ENCODE data around the gene ADARB2.

Gene ADARB2

GRCh38 chr10:1598393-1599153 lies 138.8 kb downstream of the ADARB2 start:
- no peak for DNase-seq (ENCODE audit: low read depth)
- Histone ChIP-seq H3K9me3 (ENCODE audit: control insufficient read depth, low read length) (peaks cover 5% of the 10 kb centered on the region), H3K36me3 (ENCODE audit: control insufficient read depth, insufficient read depth, low read length, severe bottlenecking) (no peaks in the 10 kb centered on the region), H3K27me3 (replicated peaks; ENCODE audit: control insufficient read depth, insufficient read depth, low read length) (no peaks in the 10 kb centered on the region), H3K9ac (ENCODE audit: low read length) (no peak overlapping the region), H3K4me1 (ENCODE audit: control insufficient read depth, insufficient read depth, low read length) (no peaks in the 10 kb centered on the region), H3K4me3 (ENCODE audit: low read length) (no peak overlapping the region)

GRCh38 chr10:1597370-1598146 lies 139.8 kb downstream of the ADARB2 start:
- H3K9ac ChIP-seq (ENCODE audit: low read length) = no peak overlapping the region
- no peaks in the 10 kb centered on the region for H3K36me3 ChIP-seq (ENCODE audit: control insufficient read depth, insufficient read depth, low read length, severe bottlenecking)
- no peak overlapping the region for H3K4me3 ChIP-seq (ENCODE audit: low read length)
- H3K27me3 ChIP-seq (replicated peaks; ENCODE audit: control insufficient read depth, insufficient read depth, low read length) = no peaks in the 10 kb centered on the region
- peaks cover 5% of the 10 kb centered on the region for H3K9me3 ChIP-seq (ENCODE audit: control insufficient read depth, low read length)
- no peaks in the 10 kb centered on the region for H3K4me1 ChIP-seq (ENCODE audit: control insufficient read depth, insufficient read depth, low read length)
- DNase-seq (ENCODE audit: low read depth) = no peak

GRCh38 chr10:1596482-1597099 lies 140.7 kb downstream of the ADARB2 start:
- DNase-seq (ENCODE audit: low read depth) = no peak
- Histone ChIP-seq H3K9me3 (ENCODE audit: control insufficient read depth, low read length) (peaks cover 5% of the 10 kb centered on the region), H3K9ac (ENCODE audit: low read length) (no peak overlapping the region), H3K4me1 (ENCODE audit: control insufficient read depth, insufficient read depth, low read length) (no peaks in the 10 kb centered on the region), H3K4me3 (ENCODE audit: low read length) (no peak overlapping the region), H3K36me3 (ENCODE audit: control insufficient read depth, insufficient read depth, low read length, severe bottlenecking) (no peaks in the 10 kb centered on the region), H3K27me3 (replicated peaks; ENCODE audit: control insufficient read depth, insufficient read depth, low read length) (no peaks in the 10 kb centered on the region)

- Histone ChIP-seq H3K27me3 (replicated peaks; ENCODE audit: control insufficient read depth, insufficient read depth, low read length) (no peaks in the 10 kb centered on the region), H3K36me3 (ENCODE audit: control insufficient read depth, insufficient read depth, low read length, severe bottlenecking) (no peaks in the 10 kb centered on the region), H3K9me3 (ENCODE audit: control insufficient read depth, low read length) (peaks cover 5% of the 10 kb centered on the region), H3K4me3 (ENCODE audit: low read length) (no peak overlapping the region), H3K4me1 (ENCODE audit: control insufficient read depth, insufficient read depth, low read length) (no peaks in the 10 kb centered on the region), H3K9ac (ENCODE audit: low read length) (no peak overlapping the region)
- no peak for DNase-seq (ENCODE audit: low read depth)
Measured at GRCh38 chr10:1595726-1596125, 141.6 kb downstream of the ADARB2 start.

GRCh38 chr10:1595242-1595600 lies 142.1 kb downstream of the ADARB2 start:
- no peaks in the 10 kb centered on the region for H3K4me1 ChIP-seq (ENCODE audit: control insufficient read depth, insufficient read depth, low read length)
- H3K9ac ChIP-seq (ENCODE audit: low read length) = no peak overlapping the region
- H3K4me3 ChIP-seq (ENCODE audit: low read length) = no peak overlapping the region
- no peak for DNase-seq (ENCODE audit: low read depth)
- no peaks in the 10 kb centered on the region for H3K36me3 ChIP-seq (ENCODE audit: control insufficient read depth, insufficient read depth, low read length, severe bottlenecking)
- H3K9me3 ChIP-seq (ENCODE audit: control insufficient read depth, low read length) = peaks cover 5% of the 10 kb centered on the region
- no peaks in the 10 kb centered on the region for H3K27me3 ChIP-seq (replicated peaks; ENCODE audit: control insufficient read depth, insufficient read depth, low read length)

- Histone ChIP-seq H3K9me3 (ENCODE audit: control insufficient read depth, low read length) (peaks cover 5% of the 10 kb centered on the region), H3K4me1 (ENCODE audit: control insufficient read depth, insufficient read depth, low read length) (no peaks in the 10 kb centered on the region), H3K36me3 (ENCODE audit: control insufficient read depth, insufficient read depth, low read length, severe bottlenecking) (no peaks in the 10 kb centered on the region), H3K4me3 (ENCODE audit: low read length) (no peak overlapping the region), H3K27me3 (replicated peaks; ENCODE audit: control insufficient read depth, insufficient read depth, low read length) (no peaks in the 10 kb centered on the region), H3K9ac (ENCODE audit: low read length) (no peak overlapping the region)
- DNase-seq (ENCODE audit: low read depth) = no peak
Measured at GRCh38 chr10:1594372-1595241, 142.7 kb downstream of the ADARB2 start.

GRCh38 chr10:1591742-1592141 lies 145.6 kb downstream of the ADARB2 start:
- Histone ChIP-seq H3K9me3 (ENCODE audit: control insufficient read depth, low read length) (peaks cover 7% of the 10 kb centered on the region), H3K9ac (ENCODE audit: low read length) (no peak overlapping the region), H3K27me3 (replicated peaks; ENCODE audit: control insufficient read depth, insufficient read depth, low read length) (no peaks in the 10 kb centered on the region), H3K36me3 (ENCODE audit: control insufficient read depth, insufficient read depth, low read length, severe bottlenecking) (no peaks in the 10 kb centered on the region), H3K4me1 (ENCODE audit: control insufficient read depth, insufficient read depth, low read length) (no peaks in the 10 kb centered on the region), H3K4me3 (ENCODE audit: low read length) (no peak overlapping the region)
- no peak for DNase-seq (ENCODE audit: low read depth)

- H3K27me3 ChIP-seq (replicated peaks; ENCODE audit: control insufficient read depth, insufficient read depth, low read length) = no peaks in the 10 kb centered on the region
- H3K4me1 ChIP-seq (ENCODE audit: control insufficient read depth, insufficient read depth, low read length) = no peaks in the 10 kb centered on the region
- peaks cover 7% of the 10 kb centered on the region for H3K9me3 ChIP-seq (ENCODE audit: control insufficient read depth, low read length)
- no peak overlapping the region for H3K9ac ChIP-seq (ENCODE audit: low read length)
- no peak for DNase-seq (ENCODE audit: low read depth)
- no peaks in the 10 kb centered on the region for H3K36me3 ChIP-seq (ENCODE audit: control insufficient read depth, insufficient read depth, low read length, severe bottlenecking)
- H3K4me3 ChIP-seq (ENCODE audit: low read length) = no peak overlapping the region
Measured at GRCh38 chr10:1591045-1591444, 146.3 kb downstream of the ADARB2 start.

- H3K9me3 ChIP-seq (ENCODE audit: control insufficient read depth, low read length) = peaks cover 7% of the 10 kb centered on the region
- H3K4me3 ChIP-seq (ENCODE audit: low read length) = no peak overlapping the region
- H3K36me3 ChIP-seq (ENCODE audit: control insufficient read depth, insufficient read depth, low read length, severe bottlenecking) = no peaks in the 10 kb centered on the region
- H3K4me1 ChIP-seq (ENCODE audit: control insufficient read depth, insufficient read depth, low read length) = no peaks in the 10 kb centered on the region
- DNase-seq (ENCODE audit: low read depth) = no peak
- H3K27me3 ChIP-seq (replicated peaks; ENCODE audit: control insufficient read depth, insufficient read depth, low read length) = no peaks in the 10 kb centered on the region
- no peak overlapping the region for H3K9ac ChIP-seq (ENCODE audit: low read length)
Measured at GRCh38 chr10:1589257-1589656, 148.1 kb downstream of the ADARB2 start.

GRCh38 chr10:1582739-1583138 lies 154.6 kb downstream of the ADARB2 start:
- Histone ChIP-seq H3K27me3 (replicated peaks; ENCODE audit: control insufficient read depth, insufficient read depth, low read length) (no peaks in the 10 kb centered on the region), H3K36me3 (ENCODE audit: control insufficient read depth, insufficient read depth, low read length, severe bottlenecking) (no peaks in the 10 kb centered on the region), H3K9me3 (ENCODE audit: control insufficient read depth, low read length) (peaks cover 4% of the 10 kb centered on the region), H3K9ac (ENCODE audit: low read length) (no peak overlapping the region), H3K4me3 (ENCODE audit: low read length) (no peak overlapping the region), H3K4me1 (ENCODE audit: control insufficient read depth, insufficient read depth, low read length) (no peaks in the 10 kb centered on the region)
- DNase-seq (ENCODE audit: low read depth) = no peak

- no peak for DNase-seq (ENCODE audit: low read depth)
- H3K9ac ChIP-seq (ENCODE audit: low read length) = no peak overlapping the region
- no peak overlapping the region for H3K4me3 ChIP-seq (ENCODE audit: low read length)
- no peaks in the 10 kb centered on the region for H3K9me3 ChIP-seq (ENCODE audit: control insufficient read depth, low read length)
- H3K4me1 ChIP-seq (ENCODE audit: control insufficient read depth, insufficient read depth, low read length) = no peaks in the 10 kb centered on the region
- H3K36me3 ChIP-seq (ENCODE audit: control insufficient read depth, insufficient read depth, low read length, severe bottlenecking) = no peaks in the 10 kb centered on the region
- no peaks in the 10 kb centered on the region for H3K27me3 ChIP-seq (replicated peaks; ENCODE audit: control insufficient read depth, insufficient read depth, low read length)
Measured at GRCh38 chr10:1581189-1581588, 156.1 kb downstream of the ADARB2 start.

Measured in adipocyte (in vitro differentiated cells).